NCI-H69 (cell line): ENCODE measurements around the gene IL1RN.
"Not testable (repeated sequence)": the region's sequence is repeated elsewhere in the genome, so short reads cannot be mapped to it uniquely, and the experiment has no call there.

Experiments
- DNase-seq: peaks from one replicate; lab custom pipeline; 2025; lab: John Stamatoyannopoulos, UW

The IL1RN gene, protein sequence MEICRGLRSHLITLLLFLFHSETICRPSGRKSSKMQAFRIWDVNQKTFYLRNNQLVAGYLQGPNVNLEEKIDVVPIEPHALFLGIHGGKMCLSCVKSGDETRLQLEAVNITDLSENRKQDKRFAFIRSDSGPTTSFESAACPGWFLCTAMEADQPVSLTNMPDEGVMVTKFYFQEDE

GRCh38 chr2:113126845-113127645, at the start of gene IL1RN:
Gene IL1RN (plus strand): TSS chr2:113127598. CDS start chr2:113127625, 27 bp downstream.
- DNase-seq, result no peak

DNA sequence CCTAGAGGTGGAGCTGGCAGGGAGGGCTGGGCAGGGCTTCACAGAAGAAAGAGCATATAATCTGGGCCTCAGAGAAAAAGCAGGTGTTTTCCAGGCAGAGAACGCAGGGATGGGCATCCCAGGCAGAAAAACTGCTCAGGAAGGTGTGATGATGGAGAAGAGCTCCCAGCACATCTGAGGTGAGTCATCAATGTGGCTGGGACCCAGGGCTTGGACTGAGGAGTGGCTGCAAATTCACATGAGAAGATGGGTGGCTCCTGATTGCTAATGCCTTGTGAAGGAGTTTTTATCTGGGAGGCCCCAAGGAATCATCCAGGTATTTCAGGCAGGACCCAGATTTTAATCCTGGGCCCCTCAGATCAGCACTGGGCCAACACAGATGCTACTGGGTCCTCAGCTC, 49.5 kb upstream of the IL1RN start:
- no peak for DNase-seq

DNA sequence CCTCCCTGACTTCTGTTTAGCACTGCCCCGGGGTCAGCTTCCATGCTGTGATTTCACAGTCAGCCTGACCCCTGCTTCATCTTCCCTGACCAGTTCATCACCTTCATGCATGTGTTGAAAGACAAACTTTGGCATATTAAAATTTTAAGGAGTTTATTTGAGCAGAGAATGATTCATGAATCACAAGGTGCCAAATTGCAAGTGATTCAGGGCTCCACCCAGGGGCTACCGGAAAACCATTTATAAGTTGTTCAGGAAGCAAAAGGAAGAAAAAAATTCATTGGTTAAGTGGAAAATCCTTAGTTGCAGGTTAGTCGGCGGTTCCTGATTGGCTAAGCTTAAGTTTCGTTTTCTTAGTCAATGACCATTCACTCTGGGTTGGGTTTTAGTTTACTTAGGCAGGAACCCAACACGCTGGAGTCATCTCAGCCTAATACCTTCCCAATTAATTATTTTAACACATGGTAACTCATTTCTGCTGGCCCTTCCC, 49.0 kb upstream of the IL1RN start:
- DNase-seq, result no peak

GRCh38 chr2:113079131-113079530, 48.3 kb upstream of the IL1RN start:
- DNase-seq, result no peak

DNA sequence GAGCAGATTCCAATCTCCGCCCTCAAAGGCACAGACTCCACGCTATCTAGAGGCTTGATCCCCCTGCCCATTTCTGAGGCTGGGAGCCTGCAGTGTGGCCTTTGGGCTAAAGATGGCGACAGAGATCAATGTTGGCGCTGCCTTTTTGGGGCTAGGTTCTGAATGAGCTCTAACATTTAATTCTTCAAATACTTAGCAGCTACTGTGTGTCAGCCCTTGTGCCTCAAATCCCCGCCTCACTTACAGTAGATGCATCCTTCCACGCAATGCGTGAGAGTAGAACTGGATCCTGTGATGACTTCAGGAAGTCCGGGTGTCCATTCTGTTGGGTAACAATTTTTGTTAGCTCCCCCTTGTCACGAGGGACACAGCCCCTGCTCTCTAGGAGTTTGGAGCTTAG, 47.3 kb upstream of the IL1RN start:
- DNase-seq, result peak; percentile 0

GRCh38 chr2:113081488-113082210, 45.7 kb upstream of the IL1RN start:
- DNase-seq, result no peak

- no peak for DNase-seq
Measured at GRCh38 chr2:113083296-113083695, 44.1 kb upstream of the IL1RN start.

DNA sequence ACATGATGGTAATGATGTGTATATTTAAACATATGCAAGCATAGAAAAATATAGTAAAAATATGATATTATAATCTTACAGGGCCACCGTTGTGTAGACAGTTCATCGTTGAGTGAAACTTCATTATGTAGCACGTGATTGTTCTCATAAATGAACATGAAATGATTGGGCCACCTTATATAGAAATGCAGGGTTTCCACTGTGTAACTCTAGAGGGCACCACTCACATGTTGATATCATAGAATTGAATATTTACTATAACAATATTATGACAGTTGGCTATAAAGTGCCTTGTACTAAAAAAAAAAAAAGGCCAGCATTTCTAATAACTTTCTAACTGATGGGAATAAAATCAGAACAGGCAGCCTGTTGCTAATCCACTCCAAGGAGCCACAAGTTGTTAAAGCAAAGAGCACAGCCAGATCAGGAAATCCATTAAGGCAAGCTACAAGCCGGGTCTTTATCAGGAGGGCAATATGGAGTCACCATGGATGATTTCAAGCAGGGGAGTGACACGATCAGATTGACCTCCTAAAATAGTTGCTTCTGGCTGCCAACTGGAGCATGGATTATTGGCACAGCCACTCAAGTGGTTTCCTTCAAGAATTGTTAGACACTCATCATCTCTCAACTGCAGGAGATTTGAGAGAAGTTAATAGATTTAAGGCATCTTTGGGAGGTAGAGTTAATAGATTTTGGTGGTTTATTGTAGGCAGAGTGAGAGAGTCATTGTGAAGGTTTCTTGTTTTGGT, 43.0 kb upstream of the IL1RN start:
- no peak for DNase-seq

DNA sequence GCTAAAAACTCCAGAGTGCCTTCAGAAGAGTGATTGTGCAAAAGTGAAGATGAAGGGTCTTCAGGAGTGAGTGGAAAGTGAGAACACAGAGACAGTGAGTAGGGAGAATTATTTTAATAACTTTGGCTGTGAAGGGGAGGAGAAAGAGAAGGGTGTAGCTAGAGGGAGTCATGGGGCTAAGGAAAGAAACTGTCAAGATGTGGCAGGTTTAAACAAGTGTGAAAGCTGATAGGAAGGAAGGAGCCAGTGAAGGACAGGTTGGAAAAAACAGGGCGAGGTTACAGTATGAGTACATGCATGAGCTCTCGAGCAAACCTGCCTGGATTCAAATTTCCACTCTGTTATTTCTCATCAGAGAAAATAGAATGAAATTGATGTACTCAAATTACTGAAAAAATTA, 41.9 kb upstream of the IL1RN start:
- DNase-seq, result no peak

DNA sequence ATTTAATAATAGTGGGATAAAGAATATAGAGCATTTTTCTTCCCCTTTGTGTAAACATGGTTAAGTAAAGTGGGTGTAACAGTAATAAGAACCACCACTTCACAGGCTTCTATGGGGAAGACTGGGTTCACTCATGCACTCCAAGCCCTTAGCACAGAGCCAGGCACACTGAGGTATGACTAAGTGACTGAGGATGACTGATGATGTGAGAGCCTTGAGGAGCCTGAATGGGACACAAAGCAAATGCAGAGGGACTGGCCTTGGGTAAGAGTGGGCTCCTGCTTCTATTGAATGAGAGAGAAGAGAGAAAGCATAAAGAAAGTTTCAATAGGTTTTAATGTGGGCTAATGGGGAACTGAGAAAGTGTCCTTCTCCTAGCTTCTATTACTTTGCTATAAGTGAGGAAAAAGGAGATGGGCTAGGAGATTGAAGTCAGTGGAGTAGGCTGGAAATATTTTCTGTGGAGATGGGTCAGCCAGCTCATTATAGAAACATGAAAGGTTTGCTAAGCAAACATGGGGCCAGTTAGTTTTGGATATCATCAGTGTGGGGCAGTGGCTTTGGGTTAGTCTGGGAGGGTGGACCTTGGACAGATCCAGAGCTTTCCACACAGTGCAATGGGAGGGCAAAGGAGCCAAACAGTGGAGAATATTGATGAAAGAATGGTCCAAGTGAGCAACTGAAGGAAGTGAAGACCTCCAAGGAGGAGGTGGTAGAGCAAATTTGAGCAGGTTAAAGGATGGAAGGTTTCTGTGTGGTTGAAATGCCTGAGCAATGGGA, 39.0 kb upstream of the IL1RN start:
- DNase-seq, result no peak

DNA sequence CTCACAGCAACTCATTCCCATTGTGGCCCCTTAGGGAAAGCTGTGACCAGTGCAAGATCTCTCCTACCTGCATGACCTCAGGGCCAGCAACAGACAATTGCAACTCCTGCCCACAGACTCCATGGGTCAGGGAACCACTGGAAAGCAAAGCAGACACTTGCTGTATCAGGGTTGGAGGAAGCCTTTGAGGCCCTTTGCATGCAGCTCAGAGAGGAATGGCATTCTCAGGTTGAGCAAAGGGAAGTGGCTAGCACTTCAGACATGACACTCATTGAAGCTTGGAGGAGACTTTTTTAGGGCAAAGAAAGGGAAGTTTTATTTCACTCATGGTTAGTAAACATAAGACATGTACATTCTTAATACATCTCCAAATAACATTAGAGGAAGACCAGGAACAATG, 37.5 kb upstream of the IL1RN start:
- no peak for DNase-seq

DNA sequence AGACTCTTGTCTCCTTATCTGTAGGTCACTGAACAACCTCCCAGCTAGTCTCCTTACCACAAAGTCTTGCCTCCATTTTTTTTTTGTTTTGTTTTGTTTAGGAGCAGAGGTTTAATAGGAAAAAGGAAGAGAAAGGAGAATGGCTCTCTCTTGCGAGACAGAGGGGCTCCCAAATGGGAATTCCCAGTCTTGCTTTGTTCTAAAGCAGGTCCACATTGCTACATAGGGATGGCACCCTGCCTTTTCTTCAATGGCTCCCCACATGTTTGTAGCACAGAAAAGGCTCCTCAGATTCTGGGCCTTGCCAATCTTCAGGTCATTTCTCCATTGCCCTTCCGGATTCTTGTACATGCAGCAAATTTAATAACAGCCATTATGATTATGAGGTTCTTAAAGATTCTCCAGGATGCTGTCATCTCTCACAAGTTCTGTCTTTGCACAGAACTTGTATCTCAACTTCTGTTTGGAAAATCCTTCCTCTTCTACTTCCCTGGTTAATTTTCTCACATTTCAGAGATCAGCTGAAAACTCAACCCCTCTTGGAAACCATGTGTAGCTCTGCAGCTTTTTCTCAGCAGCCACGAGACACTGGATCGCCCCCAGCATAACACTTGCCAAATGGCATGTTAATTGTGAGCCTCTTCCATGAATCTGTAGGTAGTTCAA, 36.0 kb upstream of the IL1RN start:
- DNase-seq, result no peak

DNA sequence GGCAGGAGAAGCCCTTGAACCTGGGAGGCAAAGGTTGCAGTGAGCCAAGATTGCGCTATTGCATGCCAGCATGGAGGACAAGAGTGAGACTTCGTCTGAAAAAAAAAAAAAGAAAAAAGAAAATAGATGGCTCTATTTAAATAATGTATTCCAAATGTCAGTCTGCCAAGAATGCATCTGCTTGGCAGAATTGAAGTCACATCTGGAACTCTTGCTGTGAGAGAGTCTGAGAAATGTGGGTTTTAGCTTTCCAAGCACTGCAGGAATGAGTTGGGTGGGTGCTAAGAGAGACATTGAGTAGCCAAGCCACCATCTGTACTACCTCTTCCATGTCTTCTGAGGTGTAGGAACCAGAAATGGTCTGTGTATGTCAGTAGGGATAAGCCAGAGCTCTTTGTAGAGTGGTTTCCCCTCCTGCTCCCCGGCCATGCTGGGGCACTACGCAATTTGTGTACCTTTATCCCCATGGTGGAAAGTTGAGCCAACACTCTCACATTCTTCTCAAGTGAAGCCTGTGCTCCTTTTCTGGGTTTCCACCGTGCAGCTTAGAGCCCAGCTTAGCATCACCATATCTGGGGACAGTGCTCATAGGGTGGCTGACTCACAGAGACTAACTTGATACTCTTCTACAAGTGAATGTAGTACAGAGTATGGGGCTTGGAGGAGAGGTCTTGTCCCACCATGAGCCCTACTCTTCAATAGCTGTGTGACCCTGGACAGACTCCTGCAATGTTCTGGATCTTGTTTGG, 34.4 kb upstream of the IL1RN start:
- no peak for DNase-seq

GRCh38 chr2:113093613-113093977, 33.8 kb upstream of the IL1RN start:
- no peak for DNase-seq

DNA sequence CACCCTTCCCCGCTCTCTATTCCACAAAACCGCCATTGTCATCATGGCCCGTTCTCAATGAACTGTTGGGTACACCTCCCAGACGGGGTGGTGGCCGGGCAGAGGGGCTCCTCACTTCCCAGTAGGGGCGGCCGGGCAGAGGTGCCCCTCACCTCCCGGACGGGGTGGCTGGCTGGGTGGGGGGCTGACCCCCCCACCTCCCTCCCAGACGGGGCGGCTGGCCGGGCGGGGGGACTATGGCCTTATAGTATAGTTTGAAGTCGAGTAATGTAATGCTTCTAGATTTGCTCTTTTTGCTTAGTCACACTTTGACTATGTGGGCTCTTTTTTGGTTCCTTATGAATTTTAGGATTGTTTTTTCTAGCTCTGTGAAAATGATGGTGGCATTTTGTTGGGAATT, 31.1 kb upstream of the IL1RN start:
- not testable (repeated sequence) for DNase-seq

DNA sequence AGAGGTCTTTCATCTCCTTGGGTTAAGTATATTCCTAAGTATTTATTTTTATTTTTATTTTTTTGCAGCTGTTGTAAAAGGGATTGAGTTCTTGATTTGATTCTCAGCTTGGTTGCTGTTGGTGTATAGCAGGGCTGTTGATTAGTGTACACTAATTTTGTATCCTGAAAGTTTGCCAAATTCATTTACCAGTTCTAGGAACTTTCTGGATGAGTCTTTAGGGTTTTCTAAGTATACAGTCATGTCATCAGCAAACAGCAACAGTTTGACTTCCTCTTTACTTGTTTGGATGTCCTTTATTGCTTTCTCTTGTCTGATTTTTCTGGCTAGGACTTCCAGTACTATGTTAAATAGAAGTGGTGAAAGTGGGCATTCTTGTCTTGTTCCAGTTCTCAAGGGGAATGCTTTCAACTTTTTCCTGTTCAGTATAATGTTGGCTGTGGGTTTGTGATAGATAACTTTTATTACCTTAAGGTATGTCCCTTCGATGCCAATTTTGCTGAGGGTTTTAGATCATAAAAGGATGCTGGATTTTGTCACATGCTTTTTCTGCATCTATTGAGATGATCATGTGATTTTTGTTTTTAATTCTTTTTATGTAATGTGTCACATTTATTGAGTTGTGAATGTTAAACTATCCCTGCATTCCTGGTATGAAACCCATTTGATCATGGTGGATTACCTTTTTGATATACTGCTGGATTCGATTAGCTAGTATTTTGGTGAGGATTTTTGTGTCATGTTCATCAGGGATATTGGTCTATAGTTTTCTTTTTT, 30.4 kb upstream of the IL1RN start:
- not testable (repeated sequence) for DNase-seq

DNA sequence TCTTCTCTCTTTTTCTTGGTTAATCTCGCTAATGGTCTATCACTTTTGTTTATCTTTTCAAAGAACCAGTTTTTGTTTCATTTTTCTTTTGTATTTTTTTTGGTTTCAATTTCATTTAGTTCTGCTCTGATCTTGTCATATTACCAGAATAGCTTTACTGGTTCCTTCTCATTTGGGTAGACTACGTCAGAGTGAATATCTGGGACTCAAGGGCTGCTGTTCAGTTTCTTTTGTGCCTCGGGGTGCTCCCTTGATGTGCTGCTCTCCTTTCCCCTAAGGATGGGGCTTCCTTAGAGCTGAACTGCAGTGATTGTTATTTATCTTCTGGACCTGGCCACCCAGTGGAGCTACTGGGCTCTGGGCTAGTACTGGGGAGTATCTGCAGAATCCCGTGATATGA, 29.4 kb upstream of the IL1RN start:
- DNase-seq, result no peak

DNA sequence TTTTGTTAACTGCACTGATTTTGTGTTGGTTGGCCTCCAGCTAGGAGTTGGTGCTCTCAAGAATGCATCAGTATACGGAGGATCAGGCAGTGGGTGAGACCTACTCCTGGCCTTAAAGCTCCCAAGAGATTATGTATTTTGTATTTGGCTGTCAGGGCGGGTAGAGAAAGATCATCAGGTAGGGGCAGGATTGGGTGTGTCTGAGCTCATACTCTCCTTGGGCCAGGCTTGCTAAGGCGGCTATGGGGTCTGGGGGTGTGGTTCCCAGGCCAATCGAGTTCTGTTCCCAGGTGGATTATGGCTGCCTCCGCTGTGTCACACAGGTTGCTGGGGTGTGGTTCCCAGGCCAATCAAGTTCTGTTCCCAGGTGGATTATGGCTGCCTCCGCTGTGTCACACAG, 28.9 kb upstream of the IL1RN start:
- no peak for DNase-seq

DNA sequence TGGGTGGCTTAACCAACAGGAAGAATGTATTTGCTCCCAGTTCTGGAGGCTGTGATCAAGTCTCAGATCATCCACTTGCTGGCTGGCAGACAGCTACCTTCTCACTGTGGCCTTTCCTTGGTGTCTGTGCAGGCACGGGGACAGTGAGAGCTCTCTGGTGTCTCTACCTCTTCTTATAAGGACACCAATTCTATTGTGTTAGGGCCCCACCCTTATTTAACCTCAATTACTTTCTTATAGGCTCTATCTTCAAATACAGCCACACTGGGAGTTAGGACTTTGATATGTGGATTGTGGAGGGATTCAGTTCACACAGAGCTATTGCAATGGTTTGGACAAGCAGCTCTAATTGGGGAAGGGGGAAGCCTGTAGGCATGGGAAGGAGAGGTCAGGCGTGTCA, 25.3 kb upstream of the IL1RN start:
- no peak for DNase-seq
